Mucosa of descending colon (tissue), 3 donors: ENCODE data around the gene RABGGTA. TPM values are rescaled to one million over a fixed set of nuclear protein-coding genes. Genes with fewer than 3 reads are reported as not detected.

Source experiments
- ATAC-seq: fragments of 200-7000 bp; cut with Tn5 transposase; one replicate; pipeline ENCODE4 v1.9.1; 2020; ENCODE audit warnings: mild to moderate bottlenecking, moderate library complexity
- DNase-seq, 3 donors: peaks; one replicate each; pipeline ENCODE4 v3.0.0-alpha.2; 2020
- H3K36me3 ChIP-seq: fragments of 200-600 bp; one replicate; pipeline ENCODE4 v1.8.0; 2021; ENCODE audit warnings: low read depth, mild to moderate bottlenecking
- H3K4me1 ChIP-seq: fragments of 200-600 bp; one replicate; pipeline ENCODE4 v1.8.0; 2021; ENCODE audit warnings: low read depth, mild to moderate bottlenecking
- H3K4me3 ChIP-seq: fragments of 200-600 bp; one replicate; pipeline ENCODE4 v1.8.0; 2021; ENCODE audit warnings: mild to moderate bottlenecking
- H3K9me3 ChIP-seq: fragments of 200-600 bp; one replicate; pipeline ENCODE4 v1.8.0; 2021; ENCODE audit warnings: mild to moderate bottlenecking
- CTCF ChIP-seq: fragments of 200-600 bp; IDR thresholded peaks from one replicate; pipeline ENCODE4 v1.8.0; 2022; ENCODE audit warnings: antibody characterized with exemption, mild to moderate bottlenecking
- intact Hi-C, 2 donors: fragments of 100-400 bp; cut with DNase I in 1 of 2; cut with micrococcal nuclease in 1 of 2; formaldehyde crosslinking; loops; one replicate each; pipeline versions ENCODE4 v1.11.0 to v1.11.1; 2022; cut with DNase I, micrococcal nuclease
- total RNA-seq, 3 donors: library from RNA; stranded (reverse); fragmentation: NEBNext Ultra II Directional in 2 of 3; extraction: Animal tissue kit (Norgen Biotek cat#: 25700) in 2 of 3; gene quantifications; one replicate each; pipeline versions ENCODE4 v1.2.1 to v1.2.4, GENCODE V29; 2021 to 2023
- donor health status: DM: no; HTN: no; CAD: no; lungs with moderate emphysema.
- donor health status: DM: no; HTN: no; CAD: no.
- donor health status: DM: no; HTN: yes; CAD: no.

Gene RABGGTA
- total RNA-seq, 3 donors from 2014 or later: 31.6 to 52.9 (median 41.3) TPM

- TF ChIP-seq CTCF: no peak
- Histone ChIP-seq H3K4me3 (no peak overlapping the region), H3K36me3 (peaks cover 5% of the 10 kb centered on the region), H3K9me3 (no peaks in the 10 kb centered on the region), H3K4me1 (peaks cover 26% of the 10 kb centered on the region)
- DNase-seq (peak in 1 of 3 donors; percentile 3), ATAC-seq (no peak)
- intact Hi-C loops: no loop called here
Observed at GRCh38 chr14:24237463-24237955, 33.9 kb downstream of the RABGGTA start.

- intact Hi-C loops: no loop called here
- ATAC-seq: no peak
- DNase-seq: no peak
- Histone ChIP-seq H3K4me3 (no peak overlapping the region), H3K4me1 (peaks cover 26% of the 10 kb centered on the region), H3K36me3 (peaks cover 5% of the 10 kb centered on the region), H3K9me3 (no peaks in the 10 kb centered on the region)
- no peak for TF ChIP-seq CTCF
Observed at GRCh38 chr14:24236689-24237462, 34.5 kb downstream of the RABGGTA start.

- ATAC-seq (no peak), DNase-seq (peak in 1 of 3 donors; percentile 7)
- Histone ChIP-seq H3K9me3 (no peaks in the 10 kb centered on the region), H3K36me3 (peaks cover 5% of the 10 kb centered on the region), H3K4me3 (no peak overlapping the region), H3K4me1 (peaks cover 23% of the 10 kb centered on the region)
- intact Hi-C loops: no loop called here
- no peak for TF ChIP-seq CTCF
Observed at GRCh38 chr14:24235804-24236688, 35.4 kb downstream of the RABGGTA start.

GRCh38 chr14:24234095-24235005 lies 37.0 kb downstream of the RABGGTA start:
- intact Hi-C loops: no loop called here
- Histone ChIP-seq H3K36me3 (peaks cover 5% of the 10 kb centered on the region), H3K4me1 (peaks cover 12% of the 10 kb centered on the region), H3K9me3 (no peaks in the 10 kb centered on the region), H3K4me3 (no peak overlapping the region)
- DNase-seq (no peak), ATAC-seq (no peak)
- no peak for TF ChIP-seq CTCF

- peaks cover 12% of the 10 kb centered on the region for H3K4me1 ChIP-seq
- H3K4me3 ChIP-seq: no peak overlapping the region
- peaks cover 5% of the 10 kb centered on the region for H3K36me3 ChIP-seq
- H3K9me3 ChIP-seq: no peaks in the 10 kb centered on the region
- TF ChIP-seq CTCF: no peak
- intact Hi-C loops: no loop called here
- no peak for ATAC-seq
- DNase-seq: no peak
Observed at GRCh38 chr14:24233538-24233866, 37.9 kb downstream of the RABGGTA start.
